GM19452 (cell line): ENCODE data around the gene OST4.

ENCODE experiments used
- ATAC-seq: cut with Tn5 transposase; IDR thresholded peaks from one replicate; pipeline ENCODE4 v1.9.1; 2021; ENCODE audit not compliant: unreplicated experiment

OST4 gene

GRCh38 chr2:27027211-27027651 is 44.2 kb downstream of the OST4 start:
- ATAC-seq: no peak

GRCh38 chr2:27025861-27026851 is 45.3 kb downstream of the OST4 start:
- no peak for ATAC-seq

GRCh38 chr2:27025281-27025800 is 46.1 kb downstream of the OST4 start:
- no peak for ATAC-seq

GRCh38 chr2:27024812-27025211 is 46.6 kb downstream of the OST4 start:
- no peak for ATAC-seq

GRCh38 chr2:27024188-27024587 is 47.3 kb downstream of the OST4 start:
- ATAC-seq: no peak

- ATAC-seq: no peak
These were observed 47.7 kb downstream of the OST4 start for GRCh38 chr2:27023740-27024139.

GRCh38 chr2:27021253-27022049 is 50.0 kb downstream of the OST4 start:
- ATAC-seq: no peak
